HG03039 (cell line): ENCODE measurements around the gene HSD17B11.
"Not testable (repeated sequence)": the region's sequence is repeated elsewhere in the genome, so short reads cannot be mapped to it uniquely, and the experiment has no call there.

Experiments
- ATAC-seq: cut with Tn5 transposase; IDR thresholded peaks from one replicate; pipeline ENCODE4 v1.9.1; 2021; ENCODE audit warnings: mild to moderate bottlenecking, moderate library complexity; ENCODE audit not compliant: unreplicated experiment

Gene HSD17B11

DNA sequence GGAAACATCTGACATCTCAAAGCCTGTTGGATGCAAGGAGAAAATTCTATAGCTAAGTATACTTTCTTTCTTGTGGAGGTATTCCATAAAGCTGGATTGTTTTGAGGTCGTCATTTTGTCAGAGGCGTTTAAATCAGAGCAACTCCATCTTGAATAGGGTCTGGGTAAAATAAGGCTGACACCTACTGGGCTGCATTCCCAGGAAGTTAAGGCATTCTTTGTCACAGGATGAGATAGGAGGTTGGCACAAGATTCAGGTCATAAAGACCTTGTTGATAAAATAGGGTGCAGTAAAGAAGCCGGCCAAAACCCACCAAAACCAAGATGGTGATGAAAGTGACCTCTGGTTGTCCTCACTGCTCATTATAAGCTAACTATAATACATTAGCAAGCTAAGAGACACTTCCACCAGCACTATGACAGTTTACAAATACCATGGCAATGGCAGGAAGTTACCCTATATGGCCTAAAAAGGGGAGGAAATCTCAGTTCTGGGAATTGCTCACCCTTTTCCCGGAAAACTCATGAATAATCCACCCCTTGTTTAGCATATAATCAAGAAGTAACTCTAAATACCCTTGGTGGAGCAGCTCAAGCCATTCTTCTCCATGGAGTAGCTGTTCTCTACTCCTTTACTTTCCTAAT is 80.2 kb downstream of the HSD17B11 start:
- ATAC-seq, result no peak

DNA sequence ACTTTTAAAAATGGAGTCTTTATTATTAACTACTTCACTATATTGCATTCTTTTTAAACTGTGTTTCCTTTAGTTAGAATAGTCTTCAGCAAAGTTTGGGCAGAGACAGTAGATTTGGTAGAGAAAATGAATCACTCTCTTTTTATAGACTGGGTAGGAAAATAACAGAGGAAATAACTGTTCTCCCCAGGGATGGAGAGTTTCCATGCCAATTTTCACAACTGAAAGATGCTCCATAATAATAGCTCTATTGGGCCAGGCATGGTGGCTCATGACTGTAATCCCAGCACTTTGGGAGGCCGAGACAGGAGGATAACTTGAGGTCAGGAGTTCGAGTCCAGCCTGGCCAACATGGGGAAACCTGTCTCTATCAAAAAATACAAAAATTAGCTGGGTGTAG is 81.4 kb downstream of the HSD17B11 start:
- ATAC-seq, result no peak

DNA sequence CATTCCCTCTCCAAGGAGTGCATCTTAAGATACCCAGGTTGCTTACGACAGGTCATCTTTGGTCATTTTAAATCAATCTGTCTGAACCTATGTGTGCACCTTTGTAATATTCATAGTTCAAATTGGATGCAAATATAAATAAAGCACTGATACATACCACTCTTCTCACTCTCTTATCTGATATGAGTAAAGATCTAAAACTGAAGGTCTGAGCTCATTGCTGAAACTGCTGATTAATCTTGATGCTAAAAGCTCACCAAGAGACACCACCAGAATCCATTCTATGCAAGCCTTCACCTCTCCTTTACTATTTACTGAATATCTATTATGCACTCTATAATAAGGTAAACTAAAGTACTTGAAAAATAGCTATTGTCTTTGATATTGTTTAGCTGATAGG is 84.9 kb downstream of the HSD17B11 start:
- peak; percentile 68 for ATAC-seq

DNA sequence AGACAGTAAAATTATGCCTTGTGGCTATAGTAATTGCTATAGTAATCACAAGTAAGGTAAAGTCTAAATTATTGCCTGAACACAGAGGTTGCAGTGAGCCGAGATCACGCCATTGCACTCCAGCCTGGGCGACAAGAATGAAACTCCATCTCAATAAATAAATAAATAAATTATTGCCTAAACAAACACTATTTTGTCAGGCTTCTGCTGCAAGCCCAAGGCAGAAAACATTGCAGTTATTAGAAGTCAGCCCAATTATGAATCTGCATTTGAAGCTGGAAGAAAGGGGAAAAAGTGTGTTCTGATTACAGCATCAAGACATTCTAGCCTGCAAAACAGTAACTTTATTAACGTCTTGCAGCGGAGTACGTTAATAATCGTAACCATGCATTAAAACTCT is 85.4 kb downstream of the HSD17B11 start:
- ATAC-seq, result no peak

DNA sequence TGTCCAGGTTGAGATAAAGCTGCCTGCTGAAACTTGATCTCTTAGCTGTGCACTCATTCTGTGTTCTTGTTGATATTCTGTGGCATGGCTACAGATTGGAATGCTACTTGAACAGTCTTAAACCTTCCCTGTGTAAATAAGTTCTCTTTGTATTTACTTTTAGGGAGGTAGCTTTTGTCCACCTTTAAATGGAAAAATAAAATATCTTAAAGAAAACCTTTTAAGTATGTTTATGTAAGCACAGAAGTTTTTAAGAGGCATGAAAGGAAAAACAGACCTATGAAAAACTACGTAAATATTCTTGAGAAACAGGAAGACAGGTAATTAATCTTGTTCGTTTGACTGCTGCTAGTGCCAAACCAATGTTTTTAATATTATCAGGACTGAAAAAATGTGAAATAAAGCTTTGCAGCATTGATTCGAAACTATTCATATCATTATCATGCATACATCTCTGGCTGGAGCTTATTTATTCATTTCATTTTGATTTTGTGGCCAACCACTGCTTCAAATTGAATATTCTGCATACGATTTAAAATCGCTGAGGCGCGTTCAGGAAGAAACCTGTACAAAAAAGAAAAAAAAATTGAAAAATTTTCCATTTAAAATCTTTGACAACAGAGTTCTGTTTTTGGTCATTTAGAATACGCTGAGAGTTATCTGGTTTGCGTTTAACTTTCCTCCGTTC is 86.1 kb downstream of the HSD17B11 start:
- no peak for ATAC-seq

DNA sequence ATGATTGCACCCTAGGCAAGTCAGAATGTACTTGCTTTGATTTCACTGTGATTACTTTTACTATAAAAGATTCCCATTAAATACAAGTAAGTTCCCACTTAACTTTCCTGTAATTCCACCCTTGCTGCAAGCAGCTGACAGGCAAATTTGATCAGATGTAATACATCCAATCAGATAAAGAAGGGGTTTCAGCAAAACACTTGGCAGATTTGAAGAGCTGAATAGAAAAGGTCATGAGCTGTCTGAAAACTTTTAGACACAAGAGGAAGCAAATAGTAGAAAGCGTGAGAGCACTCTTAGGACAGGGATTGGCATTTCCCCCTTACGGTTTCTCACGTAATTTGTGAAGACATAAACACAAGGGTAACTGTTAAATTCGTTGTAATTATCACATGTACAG is 91.1 kb downstream of the HSD17B11 start:
- no peak for ATAC-seq

DNA sequence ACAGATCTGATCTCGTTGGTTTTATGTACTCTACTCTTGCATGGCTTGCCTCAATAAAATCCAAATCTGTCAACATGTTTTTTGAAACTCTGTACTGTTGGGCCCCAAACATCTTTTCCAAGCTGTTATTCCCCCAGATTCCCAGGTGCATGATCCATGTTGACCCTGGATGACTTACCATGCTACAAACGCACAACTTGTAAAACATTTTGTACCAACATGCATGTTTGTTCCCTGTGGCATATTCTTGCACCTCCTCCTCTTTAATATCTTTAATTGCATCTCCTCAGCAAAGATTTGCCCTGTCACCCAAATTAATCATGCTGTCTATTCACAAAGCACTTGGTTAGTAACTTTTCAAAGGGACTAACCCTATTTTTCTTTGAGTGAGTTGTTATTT is 92.6 kb downstream of the HSD17B11 start:
- no peak for ATAC-seq

DNA sequence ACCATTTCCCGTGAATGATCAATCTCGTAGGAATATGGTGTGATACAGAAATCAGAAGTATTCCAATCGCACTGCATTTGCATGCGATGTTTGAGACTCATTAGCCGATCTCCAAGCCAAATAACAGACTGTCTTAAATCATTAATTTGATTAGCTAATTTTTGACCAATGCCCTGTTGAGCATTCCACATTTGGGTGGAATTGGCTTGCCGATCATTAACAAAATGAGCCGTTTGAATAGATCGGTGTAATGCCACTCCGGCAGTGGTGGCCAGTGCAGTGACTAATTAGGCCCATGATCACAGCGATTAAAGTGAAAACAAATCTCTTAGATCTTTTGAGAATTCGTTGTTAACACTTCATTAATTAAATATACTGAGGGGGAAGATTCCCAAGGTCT is 96.1 kb downstream of the HSD17B11 start:
- ATAC-seq, result not testable (repeated sequence)

DNA sequence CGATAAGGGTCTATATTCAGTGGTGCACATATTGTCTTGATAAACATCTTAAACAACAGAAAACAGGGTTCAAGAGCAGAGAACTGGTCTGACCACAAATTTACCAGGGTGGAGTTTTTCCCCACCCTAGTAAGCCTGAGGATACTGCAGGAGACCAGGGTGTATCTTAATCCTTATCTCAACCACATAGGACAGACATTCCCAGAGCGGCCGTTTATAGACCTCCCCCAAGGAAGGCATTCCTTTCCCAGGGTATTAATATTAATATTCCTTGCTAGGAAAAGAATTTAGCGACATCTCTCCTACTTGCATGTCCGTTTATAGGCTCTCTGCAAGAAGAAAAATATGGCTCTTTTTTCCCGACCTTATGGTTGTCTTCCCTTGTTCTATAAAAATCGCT is 97.1 kb downstream of the HSD17B11 start:
- not testable (repeated sequence) for ATAC-seq

DNA sequence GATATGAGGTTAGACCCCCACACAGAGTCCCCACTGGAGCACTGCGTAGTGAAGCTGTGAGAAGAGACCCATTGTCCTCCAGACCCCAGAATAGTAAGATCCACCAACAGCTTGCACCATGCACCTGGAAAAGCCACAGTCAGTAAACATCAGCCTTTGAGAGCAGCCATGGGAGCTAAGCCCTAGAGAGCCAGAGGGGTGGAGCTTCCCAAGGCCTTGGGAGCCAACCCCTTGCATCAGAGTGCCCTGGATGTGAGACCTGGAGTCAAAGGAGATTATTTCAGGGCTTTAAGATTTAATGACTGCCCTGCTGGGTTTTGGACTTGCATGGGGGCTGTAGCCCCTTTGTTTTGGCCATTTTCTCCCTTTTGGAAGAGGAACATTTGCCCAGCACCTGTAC is 104.0 kb downstream of the HSD17B11 start:
- ATAC-seq, result no peak
